Suprapubic skin (tissue), 4 donors: Measurements from ENCODE around the gene EGLN2.

Experiments used
- EP300 ChIP-seq: sonication (generic); formaldehyde crosslinking; IDR thresholded peaks from one replicate; pipeline ENCODE4 v1.6.1; 2017; ENCODE audit warnings: antibody characterized with exemption
- POLR2A ChIP-seq, 2 donors: fragments of 450-650 bp; IDR thresholded peaks; one replicate each; pipeline ENCODE4 v1.6.1; 2017; ENCODE audit warnings: antibody characterized with exemption in 2 of 2, mild to moderate bottlenecking in 2 of 2, moderate library complexity in 2 of 2
- POLR2AphosphoS5 ChIP-seq, 3 donors: sonication (generic); formaldehyde crosslinking; IDR thresholded peaks; one replicate each; pipeline ENCODE4 v1.6.1; 2017; ENCODE audit warnings: antibody characterized with exemption in 3 of 3
- TF ChIP-seq, protein P1 (sequence below), 2 donors: fragments of 200-600 bp in 1 of 2; fragments of 450-650 bp in 1 of 2; sonication (generic) in 1 of 2; IDR thresholded peaks; one replicate each; pipeline ENCODE4 v1.5.1; 2016 to 2019; ENCODE audit warnings: antibody characterized with exemption in 2 of 2, mild to moderate bottlenecking in 1 of 2, moderate library complexity in 1 of 2

DNA sequence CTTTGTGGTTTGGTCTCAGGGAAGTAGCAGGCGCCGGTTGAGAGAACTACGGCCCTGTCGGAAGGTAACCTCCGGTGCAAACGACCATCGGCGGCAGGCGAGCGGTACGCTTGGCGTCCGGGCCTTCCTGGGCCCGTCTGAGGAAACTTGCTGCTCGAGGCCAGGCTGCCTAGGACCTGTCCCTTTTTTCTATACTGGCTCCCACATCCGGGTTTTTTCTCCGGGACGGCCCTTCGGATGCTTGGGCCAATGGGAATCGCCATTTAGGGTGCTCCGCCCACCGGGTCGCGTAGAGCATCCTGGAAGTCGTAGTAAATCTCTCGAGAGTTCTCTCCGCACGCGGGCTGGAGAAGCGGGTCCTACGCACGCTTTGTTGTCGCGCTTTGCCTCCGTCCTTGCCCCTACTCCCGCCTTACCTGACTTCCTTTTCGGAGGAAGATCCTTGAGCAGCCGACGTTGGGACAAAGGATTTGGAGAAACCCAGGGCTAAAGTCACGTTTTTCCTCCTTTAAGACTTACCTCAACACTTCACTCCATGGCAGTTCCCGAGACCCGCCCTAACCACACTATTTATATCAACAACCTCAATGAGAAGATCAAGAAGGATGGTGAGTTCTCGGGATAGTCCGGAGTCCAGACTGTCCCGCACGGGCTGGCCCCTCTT lies 48.0 kb upstream of the EGLN2 start, which contains the start of gene SNRPA:
- TF ChIP-seq, protein P1, sequence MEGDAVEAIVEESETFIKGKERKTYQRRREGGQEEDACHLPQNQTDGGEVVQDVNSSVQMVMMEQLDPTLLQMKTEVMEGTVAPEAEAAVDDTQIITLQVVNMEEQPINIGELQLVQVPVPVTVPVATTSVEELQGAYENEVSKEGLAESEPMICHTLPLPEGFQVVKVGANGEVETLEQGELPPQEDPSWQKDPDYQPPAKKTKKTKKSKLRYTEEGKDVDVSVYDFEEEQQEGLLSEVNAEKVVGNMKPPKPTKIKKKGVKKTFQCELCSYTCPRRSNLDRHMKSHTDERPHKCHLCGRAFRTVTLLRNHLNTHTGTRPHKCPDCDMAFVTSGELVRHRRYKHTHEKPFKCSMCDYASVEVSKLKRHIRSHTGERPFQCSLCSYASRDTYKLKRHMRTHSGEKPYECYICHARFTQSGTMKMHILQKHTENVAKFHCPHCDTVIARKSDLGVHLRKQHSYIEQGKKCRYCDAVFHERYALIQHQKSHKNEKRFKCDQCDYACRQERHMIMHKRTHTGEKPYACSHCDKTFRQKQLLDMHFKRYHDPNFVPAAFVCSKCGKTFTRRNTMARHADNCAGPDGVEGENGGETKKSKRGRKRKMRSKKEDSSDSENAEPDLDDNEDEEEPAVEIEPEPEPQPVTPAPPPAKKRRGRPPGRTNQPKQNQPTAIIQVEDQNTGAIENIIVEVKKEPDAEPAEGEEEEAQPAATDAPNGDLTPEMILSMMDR (IDR thresholded peaks at IDR 0.05), result no peak
- TF ChIP-seq POLR2A (IDR thresholded peaks at IDR 0.05) (peak in 1 of 2 donors; percentile 78), EP300 (no peak), POLR2AphosphoS5 (IDR thresholded peaks at IDR 0.05) (no peak)
